CD14-positive monocyte (primary cell): ENCODE data around the gene MOB3A. TPM values are rescaled to one million over a fixed set of nuclear protein-coding genes. Genes with fewer than 3 reads are reported as not detected.

Source experiments
- DNase-seq, 3 donors: peaks; one replicate each; pipeline ENCODE4 v3.0.0-alpha.2; 2011 to 2022
- H2AFZ ChIP-seq: 2 replicates; pipeline ENCODE4 v1.6.0; 2012; ENCODE audit warnings: mild to moderate bottlenecking, low read depth, low read length, inconsistent platforms; ENCODE audit not compliant: insufficient read depth, poor library complexity, severe bottlenecking
- H3K27ac ChIP-seq, 2 donors: 1 replicate in 1 of 2; 2 replicates in 1 of 2; pipeline ENCODE4 v1.5.1; 2012 to 2013; ENCODE audit warnings: low read length in 2 of 2, control low read depth in 1 of 2, inconsistent platforms in 1 of 2, low read depth in 1 of 2, mild to moderate bottlenecking in 1 of 2
- H3K27me3 ChIP-seq, 2 donors: one replicate each; pipeline versions ENCODE4 v1.6.0 to v1.6.1; 2011 to 2013; ENCODE audit warnings: low read length in 2 of 2; ENCODE audit not compliant: control insufficient read depth in 2 of 2, insufficient read depth in 2 of 2
- H3K36me3 ChIP-seq, 2 donors: replicated peaks in 1 of 2; 1 replicate in 1 of 2; 2 replicates in 1 of 2; pipeline versions ENCODE4 v1.5.1 to v1.6.1; 2012 to 2013; ENCODE audit warnings: low read length in 2 of 2, control low read depth in 1 of 2, inconsistent platforms in 1 of 2, mild to moderate bottlenecking in 1 of 2; ENCODE audit not compliant: insufficient read depth in 2 of 2, control insufficient read depth in 1 of 2
- H3K4me1 ChIP-seq, 2 donors: 1 replicate in 1 of 2; 2 replicates in 1 of 2; pipeline versions ENCODE4 v1.5.1 to v1.6.1; 2012 to 2013; ENCODE audit warnings: low read length in 2 of 2, control low read depth in 1 of 2, inconsistent platforms in 1 of 2, mild to moderate bottlenecking in 1 of 2, moderate library complexity in 1 of 2; ENCODE audit not compliant: insufficient read depth in 2 of 2, control insufficient read depth in 1 of 2
- H3K4me2 ChIP-seq: replicated peaks from 2 replicates; pipeline ENCODE3; 2012; ENCODE audit warnings: low read length, moderate library complexity, mild to moderate bottlenecking; ENCODE audit not compliant: poor library complexity, severe bottlenecking; ENCODE audit errors: extremely low read depth
- H3K4me3 ChIP-seq, 3 experiments: fragments of 200-600 bp in 1 of 3; sonication (generic) in 1 of 3; replicated peaks in 1 of 3; 1 replicate in 2 of 3; 2 replicates in 1 of 3; pipeline ENCODE4 v1.5.1; 2011 to 2013; ENCODE audit warnings: low read length in 3 of 3, mild to moderate bottlenecking in 3 of 3, control low read depth in 2 of 3, low read depth in 2 of 3, inconsistent platforms in 1 of 3, moderate library complexity in 1 of 3
- H3K79me2 ChIP-seq: 2 replicates; pipeline ENCODE4 v1.6.0; 2012; ENCODE audit warnings: mild to moderate bottlenecking, control low read depth, inconsistent platforms, low read length, moderate library complexity; ENCODE audit not compliant: insufficient read depth
- H3K9ac ChIP-seq: 2 replicates; pipeline ENCODE4 v1.6.0; 2017; ENCODE audit warnings: low read length, mild to moderate bottlenecking; ENCODE audit not compliant: insufficient read depth, poor library complexity, severe bottlenecking
- H3K9me3 ChIP-seq, 2 donors: replicated peaks in 1 of 2; 1 replicate in 1 of 2; 2 replicates in 1 of 2; pipeline versions ENCODE4 v1.5.1 to v1.6.1; 2012 to 2013; ENCODE audit warnings: low read length in 2 of 2, control low read depth in 1 of 2; ENCODE audit not compliant: control insufficient read depth in 1 of 2, insufficient read depth in 1 of 2
- H4K20me1 ChIP-seq: 2 replicates; pipeline ENCODE4 v1.6.0; 2012; ENCODE audit warnings: mild to moderate bottlenecking, low read length, control low read depth, moderate library complexity; ENCODE audit not compliant: insufficient read depth
- H3K27ac Mint-ChIP-seq, 7 donors: one replicate each; pipeline ENCODE4 v1.8.0; 2020; ENCODE audit warnings: mild to moderate bottlenecking in 7 of 7, mixed read lengths in 7 of 7, moderate library complexity in 6 of 7, inconsistent platforms in 2 of 7
- H3K27me3 Mint-ChIP-seq, 3 donors: one replicate each; pipeline ENCODE4 v1.8.0; 2021 to 2022; ENCODE audit warnings: low read depth in 3 of 3, mild to moderate bottlenecking in 3 of 3, mixed read lengths in 3 of 3, moderate library complexity in 3 of 3, inconsistent platforms in 1 of 3
- H3K36me3 Mint-ChIP-seq, 2 donors: one replicate each; pipeline ENCODE4 v1.8.0; 2020; ENCODE audit warnings: mixed read lengths in 2 of 2, inconsistent platforms in 1 of 2, mild to moderate bottlenecking in 1 of 2
- H3K4me1 Mint-ChIP-seq: one replicate; pipeline ENCODE4 v1.8.0; 2020; ENCODE audit warnings: mild to moderate bottlenecking, mixed read lengths
- H3K4me3 Mint-ChIP-seq, 2 donors: one replicate each; pipeline ENCODE4 v1.8.0; 2020; ENCODE audit warnings: mild to moderate bottlenecking in 2 of 2, mixed read lengths in 2 of 2, moderate library complexity in 1 of 2
- H3K9me3 Mint-ChIP-seq, 7 donors: one replicate each; pipeline ENCODE4 v1.8.0; 2020 to 2022; ENCODE audit warnings: mixed read lengths in 7 of 7, mild to moderate bottlenecking in 6 of 7, moderate library complexity in 6 of 7, inconsistent platforms in 2 of 7
- CTCF ChIP-seq: fragments of 200-600 bp; IDR thresholded peaks from one replicate; pipeline ENCODE4 v1.8.0; 2022; ENCODE audit warnings: antibody characterized with exemption, mild to moderate bottlenecking
- WGBS: methylation state at CpG from one replicate; pipeline ENCODE4 v1.1.5; 2013; ENCODE audit warnings: missing lambda C conversion rate; ENCODE audit not compliant: insufficient coverage; 5-methylcytosine and 5-hydroxymethylcytosine counted together
- intact Hi-C, 2 donors: fragments of 100-400 bp; cut with micrococcal nuclease; formaldehyde crosslinking; loops; one replicate each; pipeline versions ENCODE4 v1.15.0 to v1.15.1; 2023
- polyA plus RNA-seq, 3 donors: library from polyadenylated mRNA; depleted of rRNA in 1 of 3; unstranded in 2 of 3; stranded (reverse) in 1 of 3; fragments of 300-500 nt in 2 of 3; fragments of >200 nt in 1 of 3; fragmentation: Illumina TruSeq in 2 of 3; gene quantifications; 1 replicate in 2 of 3; 2 replicates in 1 of 3; pipeline ENCODE4 v1.2.3, GENCODE V29; 2012 to 2021

The MOB3A gene
- polyA plus RNA-seq, 3 donors = 60.5 to 179 (median 96.3) TPM

GRCh38 chr19:2062389-2062729 lies 33.8 kb downstream of the MOB3A start:
- peaks cover 30 to 33% of the 10 kb centered on the region in 2 donors for H3K4me1 ChIP-seq
- H3K27me3 ChIP-seq = no peaks in the 10 kb centered on the region
- H3K27me3 Mint-ChIP-seq = peaks cover 0 to 1% (median 0%) of the 10 kb centered on the region in 3 donors
- no peaks in the 10 kb centered on the region for H3K9me3 ChIP-seq
- no peaks in the 10 kb centered on the region for H3K36me3 ChIP-seq
- no peaks in the 10 kb centered on the region for H3K9me3 Mint-ChIP-seq
- WGBS = 39% methylated on average over 9 of the region's 10 CpGs
- H3K4me3 ChIP-seq = peak overlapping the region in 2 of 3 experiments; percentile 74 to 77
- no peaks in the 10 kb centered on the region for H3K36me3 Mint-ChIP-seq
- intact Hi-C loops = loop anchor here in 1 of 2 donors (5.0 kb wide), 1 partner anchor 35 kb away; the partner anchor contains the start of genes IZUMO4 and MOB3A
- H4K20me1 ChIP-seq = no peaks in the 10 kb centered on the region
- no peak for TF ChIP-seq CTCF
- peak overlapping the region; percentile 82 to 90 for H3K4me3 Mint-ChIP-seq
- H2AFZ ChIP-seq = peak overlapping the region; percentile 71
- peak overlapping the region in 1 of 2 donors; percentile 92 for H3K27ac ChIP-seq
- peaks cover 21% of the 10 kb centered on the region for H3K4me1 Mint-ChIP-seq
- H3K79me2 ChIP-seq = no peaks in the 10 kb centered on the region
- peak overlapping the region in 6 of 7 donors; percentile 88 to 98 (median 94) for H3K27ac Mint-ChIP-seq
- DNase-seq = no peak
- H3K9ac ChIP-seq = peak overlapping the region; percentile 83
- H3K4me2 ChIP-seq = peak overlapping the region; percentile 83

GRCh38 chr19:2061495-2062388 lies 34.4 kb downstream of the MOB3A start:
- peaks cover 27% of the 10 kb centered on the region for H3K4me1 Mint-ChIP-seq
- Histone ChIP-seq H3K4me1 (peaks cover 36 to 40% of the 10 kb centered on the region in 2 donors), H3K4me2 (peak overlapping the region; percentile 83), H3K9me3 (no peaks in the 10 kb centered on the region), H4K20me1 (no peaks in the 10 kb centered on the region), H2AFZ (peak overlapping the region; percentile 75), H3K9ac (peak overlapping the region; percentile 83), H3K27ac (peak overlapping the region; percentile 63 to 92), H3K4me3 (peak overlapping the region; percentile 54 to 77 (median 74)), H3K27me3 (no peaks in the 10 kb centered on the region), H3K79me2 (no peaks in the 10 kb centered on the region), H3K36me3 (no peaks in the 10 kb centered on the region)
- no peaks in the 10 kb centered on the region for H3K9me3 Mint-ChIP-seq
- H3K4me3 Mint-ChIP-seq = peak overlapping the region; percentile 82 to 90
- peak; percentile 98 to 99 (median 98) for DNase-seq
- WGBS = under 1% methylated on average over 44 of the region's 50 CpGs
- H3K36me3 Mint-ChIP-seq = no peaks in the 10 kb centered on the region
- TF ChIP-seq CTCF = no peak
- intact Hi-C loops = loop anchor here (1.0 to 5.0 kb wide), 2 partner anchors 35 to 36 kb away; partner anchors contain the start of genes IZUMO4 (in 2 of the 2) and MOB3A (in 2 of the 2)
- peak overlapping the region; percentile 88 to 98 (median 94) for H3K27ac Mint-ChIP-seq
- peaks cover 0 to 1% (median 0%) of the 10 kb centered on the region in 3 donors for H3K27me3 Mint-ChIP-seq
